Endothelial cell of umbilical vein (primary cell): ENCODE data around the gene SEMA3A. TPM values are rescaled to one million over a fixed set of nuclear protein-coding genes. Genes with fewer than 3 reads are reported as not detected.
A peak's percentile ranks its signal among the peaks of the same experiment; 100 is the strongest.

Experiments used
- BruUV-seq: library from RNA; stranded (reverse); fragments of 400-500 nt; replicated peaks from 2 replicates; lab custom pipeline; 2021; lab: Mats Ljungman, UMichigan
- CTCF ChIA-PET: fragments of 300-600, 350-600 bp; sonication (Branson Sonifier 250); formaldehyde crosslinking; loops from one replicate; lab custom pipeline; 2021; ENCODE audit warnings: antibody characterized with exemption, inconsistent platforms; lab: Charles Lee
- POLR2A ChIA-PET: fragments of 300-600, 350-600 bp; sonication (Branson Sonifier 250); formaldehyde crosslinking; loops from one replicate; lab custom pipeline; 2021; ENCODE audit warnings: antibody characterized with exemption, inconsistent platforms; lab: Charles Lee
- DNase-seq: peaks from one replicate; pipeline ENCODE4 v3.0.0-alpha.2; 2011; ENCODE audit warnings: low read depth, low spot score
- FAIRE-seq: peaks from 2 replicates; lab custom pipeline; 2011; peaks lifted over from hg19 to GRCh38; lab: Jason Lieb, UNC
- H2AFZ ChIP-seq: 2 replicates; pipeline ENCODE4 v1.6.0; 2012; ENCODE audit warnings: low read depth, low read length, control low read depth, inconsistent platforms
- H3K27ac ChIP-seq: 2 replicates; pipeline ENCODE4 v1.5.1; 2011; ENCODE audit warnings: low read depth, mild to moderate bottlenecking, control low read depth, low read length, moderate library complexity; ENCODE audit not compliant: insufficient read depth
- H3K27me3 ChIP-seq, 2 experiments: 2 replicates each; pipeline versions ENCODE4 v1.6.0 to v1.6.1; 2011; ENCODE audit warnings: low read length in 2 of 2, mixed read lengths in 1 of 2; ENCODE audit not compliant: control insufficient read depth in 2 of 2, insufficient read depth in 2 of 2
- H3K36me3 ChIP-seq, 2 experiments: 2 replicates in 1 of 2; 3 replicates in 1 of 2; pipeline ENCODE4 v1.5.1; 2011; ENCODE audit warnings: low read length in 2 of 2, mild to moderate bottlenecking in 1 of 2, moderate library complexity in 1 of 2; ENCODE audit not compliant: control insufficient read depth in 2 of 2, insufficient read depth in 2 of 2; ENCODE audit errors: extremely low read depth in 1 of 2
- H3K4me1 ChIP-seq: 3 replicates; pipeline ENCODE4 v1.5.1; 2011; ENCODE audit warnings: mild to moderate bottlenecking, low read length; ENCODE audit not compliant: control insufficient read depth, insufficient read depth; ENCODE audit errors: extremely low read depth
- H3K4me2 ChIP-seq: 2 replicates; pipeline ENCODE4 v1.6.1; 2011; ENCODE audit warnings: low read length, control low read depth, mixed read lengths; ENCODE audit not compliant: insufficient read depth
- H3K4me3 ChIP-seq, 3 experiments: fragments of 200-600 bp in 1 of 3; sonication (generic), shearing (Covaris generic) in 1 of 3; replicated peaks in 1 of 3; 2 replicates each; pipeline ENCODE4 v1.5.1; 2011 to 2016; ENCODE audit warnings: control low read depth in 3 of 3, low read length in 3 of 3, mild to moderate bottlenecking in 2 of 3, inconsistent platforms in 1 of 3, low read depth in 1 of 3, moderate library complexity in 1 of 3; ENCODE audit not compliant: insufficient read depth in 1 of 3
- H3K79me2 ChIP-seq: 2 replicates; pipeline ENCODE4 v1.6.0; 2012; ENCODE audit warnings: low read length, inconsistent platforms; ENCODE audit not compliant: control insufficient read depth, insufficient read depth
- H3K9ac ChIP-seq: replicated peaks from 2 replicates; pipeline ENCODE3; 2011; ENCODE audit warnings: low read length, control low read depth; ENCODE audit not compliant: insufficient read depth; ENCODE audit errors: extremely low read depth
- H3K9me1 ChIP-seq: replicated peaks from 3 replicates; pipeline ENCODE4 v1.6.0; 2011; ENCODE audit warnings: mild to moderate bottlenecking, low read length; ENCODE audit not compliant: control insufficient read depth, insufficient read depth; ENCODE audit errors: extremely low read depth
- H3K9me3 ChIP-seq: replicated peaks from 2 replicates; pipeline ENCODE4 v1.5.1; 2012; ENCODE audit warnings: low read length, inconsistent platforms; ENCODE audit not compliant: control insufficient read depth, insufficient read depth
- H4K20me1 ChIP-seq: replicated peaks from 2 replicates; pipeline ENCODE3; 2011; ENCODE audit warnings: mild to moderate bottlenecking, low read length; ENCODE audit not compliant: control insufficient read depth, insufficient read depth; ENCODE audit errors: extremely low read depth
- CTCF ChIP-seq, 2 donors: IDR thresholded peaks; 1 replicate in 1 of 2; 2 replicates in 1 of 2; pipeline ENCODE4 v1.5.1; 2011; ENCODE audit warnings: low read length in 2 of 2, mild to moderate bottlenecking in 2 of 2, moderate library complexity in 2 of 2, control low read depth in 1 of 2, inconsistent platforms in 1 of 2, low read depth in 1 of 2; ENCODE audit not compliant: insufficient read depth in 1 of 2; ENCODE audit errors: extremely low read depth in 1 of 2
- EZH2 ChIP-seq: IDR thresholded peaks from 2 replicates; pipeline ENCODE4 v1.6.1; 2012; ENCODE audit warnings: borderline replicate concordance, low read depth, mild to moderate bottlenecking, moderate library complexity, low read length, inconsistent platforms; ENCODE audit not compliant: severe bottlenecking
- FOS ChIP-seq: IDR thresholded peaks from 2 replicates; pipeline ENCODE4 v1.6.1; 2011; ENCODE audit warnings: mild to moderate bottlenecking, low read length, moderate library complexity, borderline replicate concordance; ENCODE audit not compliant: insufficient read depth
- GATA2 ChIP-seq: IDR thresholded peaks from 2 replicates; pipeline ENCODE4 v1.7.0; 2011; ENCODE audit warnings: low read depth, mild to moderate bottlenecking, moderate library complexity, mixed read lengths, low read length; ENCODE audit not compliant: insufficient read length, insufficient read depth
- JUN ChIP-seq: IDR thresholded peaks from 2 replicates; pipeline ENCODE4 v1.6.1; 2011; ENCODE audit warnings: borderline replicate concordance, low read depth; ENCODE audit not compliant: insufficient read length, insufficient read depth
- MAX ChIP-seq: IDR thresholded peaks from 2 replicates; pipeline ENCODE4 v1.6.1; 2011; ENCODE audit not compliant: insufficient read depth, insufficient read length
- MYC ChIP-seq: IDR thresholded peaks from one replicate; pipeline ENCODE4 v1.6.1; 2011; ENCODE audit warnings: mild to moderate bottlenecking, low read depth, low read length
- POLR2A ChIP-seq: IDR thresholded peaks from 2 replicates; pipeline ENCODE4 v1.6.1; 2012; ENCODE audit warnings: low read depth, mild to moderate bottlenecking, control low read depth, low read length
- POLR2AphosphoS5 ChIP-seq: IDR thresholded peaks from 2 replicates; pipeline ENCODE4 v1.6.1; 2012; ENCODE audit warnings: low read depth, mild to moderate bottlenecking, control low read depth, low read length, moderate library complexity; ENCODE audit not compliant: insufficient read depth
- dilution Hi-C: fragments of 300-500 bp; cut with MboI; formaldehyde crosslinking; loops from one replicate; pipeline ENCODE4 v1.15.0; 2019; ENCODE audit warnings: low sequenced_read_pairs; ENCODE audit not compliant: extremely low pct_ligation_motif_present
- intact Hi-C: fragments of 100-400 bp; cut with micrococcal nuclease; formaldehyde crosslinking; loops from one replicate; pipeline ENCODE4 v1.10.0; 2022
- polyA plus RNA-seq, 4 experiments: library from polyadenylated mRNA; depleted of rRNA in 3 of 4; stranded (reverse) in 3 of 4; unstranded in 1 of 4; fragments of >200 nt; gene quantifications; 2 replicates each; pipeline versions ENCODE4 v1.2.1 to v1.2.3, GENCODE V29; 2011 to 2012; ENCODE audit warnings: missing spikeins in 1 of 4
- total RNA-seq: library from RNA; stranded (reverse); gene quantifications from 2 replicates; pipeline ENCODE4 v1.2.3, GENCODE V29; 2021

The SEMA3A gene
- total and polyA plus RNA-seq, 2 donors (not counting 3 experiments of a cell fraction or from before 2014, with no cell fraction given): 0.68 to 1.2 TPM

- Histone ChIP-seq H3K27ac (no peak overlapping the region), H4K20me1 (no peaks in the 10 kb centered on the region), H2AFZ (peak overlapping the region; percentile 38), H3K4me1 (peaks cover 14% of the 10 kb centered on the region), H3K9me3 (no peaks in the 10 kb centered on the region), H3K79me2 (no peaks in the 10 kb centered on the region), H3K4me3 (no peak overlapping the region), H3K36me3 (no peaks in the 10 kb centered on the region), H3K4me2 (no peak overlapping the region), H3K27me3 (no peaks in the 10 kb centered on the region), H3K9me1 (no peaks in the 10 kb centered on the region), H3K9ac (no peak overlapping the region)
- DNase-seq (peak; percentile 30), FAIRE-seq (no peak)
- BruUV-seq: no TSS peak
- CTCF ChIA-PET: interaction anchor here (1.3 kb wide), 1 partner anchor 11 kb away, joined by 4 read pairs; no protein-coding TSS in a partner anchor
- TF ChIP-seq MAX (no peak), JUN (no peak), POLR2A (no peak)
- POLR2A ChIA-PET: no interaction called here
- dilution Hi-C loops (no loop called here), intact Hi-C loops (no loop called here)
Observed at GRCh38 chr7:84144480-84144879, 50.1 kb downstream of the SEMA3A start.

- no peaks in the 10 kb centered on the region for H3K36me3 ChIP-seq
- no peak overlapping the region for H3K27ac ChIP-seq
- H3K79me2 ChIP-seq: no peaks in the 10 kb centered on the region
- DNase-seq: no peak
- no peaks in the 10 kb centered on the region for H3K9me3 ChIP-seq
- H3K4me1 ChIP-seq: peaks cover 14% of the 10 kb centered on the region
- POLR2A ChIA-PET: no interaction called here
- no peak overlapping the region for H3K4me3 ChIP-seq
- CTCF ChIA-PET: no interaction called here
- H4K20me1 ChIP-seq: no peaks in the 10 kb centered on the region
- BruUV-seq: no TSS peak
- no peak for FAIRE-seq
- no peak overlapping the region for H3K4me2 ChIP-seq
- no peak overlapping the region for H2AFZ ChIP-seq
- H3K27me3 ChIP-seq: no peaks in the 10 kb centered on the region
- dilution Hi-C loops: no loop called here
- no peak overlapping the region for H3K9ac ChIP-seq
- TF ChIP-seq GATA2: no peak
- no peak for TF ChIP-seq POLR2AphosphoS5
- TF ChIP-seq MAX: no peak
- TF ChIP-seq POLR2A: no peak
- TF ChIP-seq FOS: no peak
- no peak for TF ChIP-seq MYC
- no peak for TF ChIP-seq EZH2
- no peak for TF ChIP-seq JUN
- no peak for TF ChIP-seq CTCF (IDR thresholded peaks at IDR 0.05; ENCODE audit: extremely low read depth in 1 of 2, insufficient read depth in 1 of 2, low read depth in 1 of 2, low read length in 2 of 2)
- no peaks in the 10 kb centered on the region for H3K9me1 ChIP-seq
- intact Hi-C loops: no loop called here
Observed at GRCh38 chr7:84142726-84143125, 51.9 kb downstream of the SEMA3A start.
